HEK293 (cell line): Measurements from ENCODE around the gene OGFOD3.

ENCODE experiments used
- EGR2 ChIP-seq: fragments of 450-650 bp; formaldehyde crosslinking; IDR thresholded peaks from 2 replicates; pipeline ENCODE4 v1.5.1; 2016; ENCODE audit warnings: low read depth, missing biosample characterization, missing genetic modification characterization
- HOXC10 ChIP-seq: sonication (generic); formaldehyde crosslinking; IDR thresholded peaks from 2 replicates; pipeline ENCODE4 v1.8.1; 2023; ENCODE audit warnings: mild to moderate bottlenecking, missing genetic modification reagents
- MYNN ChIP-seq: fragments of 450-650 bp; formaldehyde crosslinking; IDR thresholded peaks from 2 replicates; pipeline ENCODE4 v1.5.1; 2016; ENCODE audit warnings: missing biosample characterization, missing genetic modification characterization, borderline replicate concordance
- REST ChIP-seq: fragments of 450-650 bp; formaldehyde crosslinking; IDR thresholded peaks from 2 replicates; pipeline ENCODE4 v1.5.1; 2016; ENCODE audit warnings: missing biosample characterization, missing genetic modification characterization
- ZBTB49 ChIP-seq: fragments of 450-650 bp; formaldehyde crosslinking; IDR thresholded peaks from 2 replicates; pipeline ENCODE4 v1.5.1; 2016; ENCODE audit warnings: missing biosample characterization, missing genetic modification characterization, low read depth
- ZNF121 ChIP-seq: fragments of 450-650 bp; formaldehyde crosslinking; IDR thresholded peaks from 2 replicates; pipeline ENCODE4 v1.5.1; 2016; ENCODE audit warnings: missing biosample characterization, missing genetic modification characterization
- ZNF174 ChIP-seq: fragments of 450-650 bp; formaldehyde crosslinking; IDR thresholded peaks from 2 replicates; pipeline ENCODE4 v1.5.0; 2017; ENCODE audit warnings: missing biosample characterization, mild to moderate bottlenecking, missing genetic modification characterization
- ZNF24 ChIP-seq: fragments of 450-650 bp; formaldehyde crosslinking; IDR thresholded peaks from 2 replicates; pipeline ENCODE4 v1.5.1; 2016; ENCODE audit warnings: missing biosample characterization, missing genetic modification characterization
- ZNF341 ChIP-seq: fragments of 450-650 bp; formaldehyde crosslinking; IDR thresholded peaks from 2 replicates; pipeline ENCODE4; 2016; ENCODE audit warnings: low read depth, missing biosample characterization, missing genetic modification characterization
- ZNF37A ChIP-seq: fragments of 450-650 bp; IDR thresholded peaks from 2 replicates; pipeline ENCODE4 v1.5.1; 2018; ENCODE audit warnings: missing biosample characterization, missing genetic modification characterization
- ZNF624 ChIP-seq: fragments of 450-650 bp; formaldehyde crosslinking; IDR thresholded peaks from 2 replicates; pipeline ENCODE4 v1.5.1; 2017; ENCODE audit warnings: missing biosample characterization, missing genetic modification characterization
- TF ChIP-seq, protein P1 (sequence below): fragments of 450-650 bp; formaldehyde crosslinking; IDR thresholded peaks from 2 replicates; pipeline ENCODE4 v1.5.1; 2016; ENCODE audit warnings: missing biosample characterization, missing genetic modification characterization
- TF ChIP-seq, protein P2 (sequence below): fragments of 450-650 bp; formaldehyde crosslinking; IDR thresholded peaks from 2 replicates; pipeline ENCODE4 v1.5.1; 2016; ENCODE audit warnings: missing biosample characterization, missing genetic modification characterization

DNA sequence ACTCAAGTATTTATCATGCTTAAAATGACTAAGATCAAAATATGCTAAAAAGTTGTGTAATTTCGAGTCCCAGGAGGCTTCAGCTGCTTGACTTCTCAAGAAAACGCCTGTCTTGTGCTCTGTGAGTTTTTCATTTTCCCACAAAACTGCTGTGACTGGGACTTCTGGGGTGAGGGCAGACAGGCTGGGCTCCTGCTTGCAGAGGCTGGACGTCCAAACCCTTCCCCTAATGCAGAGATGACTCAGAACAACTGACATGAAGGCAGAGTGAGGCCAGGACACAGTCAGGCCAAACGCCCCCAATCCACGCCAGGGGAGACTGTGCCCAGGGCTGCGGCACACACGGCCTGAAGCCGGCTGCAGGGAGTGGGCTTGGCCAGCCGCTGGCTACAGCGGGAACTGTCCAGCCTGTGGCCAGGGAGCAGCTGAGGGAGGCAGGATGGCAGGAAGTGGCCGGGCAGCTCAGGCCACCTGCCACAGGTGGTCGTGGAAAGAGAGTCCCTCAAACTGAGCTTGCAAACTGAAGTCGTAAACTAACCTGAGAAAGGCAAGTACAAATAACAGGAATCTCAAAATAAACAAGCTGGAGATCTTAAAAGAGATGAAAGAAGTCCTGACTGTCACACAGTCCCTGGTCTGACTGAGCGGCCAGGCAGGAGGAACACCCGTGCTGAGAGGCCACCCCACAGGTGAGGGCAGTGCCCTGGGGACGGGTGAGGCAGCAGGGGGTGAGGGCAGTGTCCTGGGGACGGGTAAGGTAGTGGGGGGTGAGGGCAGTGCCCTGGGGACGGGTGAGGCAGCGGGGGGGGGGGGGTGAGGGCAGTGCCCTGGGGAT lies 21.6 kb downstream of the OGFOD3 start:
- TF ChIP-seq ZNF24, result no peak
- TF ChIP-seq, protein P1, sequence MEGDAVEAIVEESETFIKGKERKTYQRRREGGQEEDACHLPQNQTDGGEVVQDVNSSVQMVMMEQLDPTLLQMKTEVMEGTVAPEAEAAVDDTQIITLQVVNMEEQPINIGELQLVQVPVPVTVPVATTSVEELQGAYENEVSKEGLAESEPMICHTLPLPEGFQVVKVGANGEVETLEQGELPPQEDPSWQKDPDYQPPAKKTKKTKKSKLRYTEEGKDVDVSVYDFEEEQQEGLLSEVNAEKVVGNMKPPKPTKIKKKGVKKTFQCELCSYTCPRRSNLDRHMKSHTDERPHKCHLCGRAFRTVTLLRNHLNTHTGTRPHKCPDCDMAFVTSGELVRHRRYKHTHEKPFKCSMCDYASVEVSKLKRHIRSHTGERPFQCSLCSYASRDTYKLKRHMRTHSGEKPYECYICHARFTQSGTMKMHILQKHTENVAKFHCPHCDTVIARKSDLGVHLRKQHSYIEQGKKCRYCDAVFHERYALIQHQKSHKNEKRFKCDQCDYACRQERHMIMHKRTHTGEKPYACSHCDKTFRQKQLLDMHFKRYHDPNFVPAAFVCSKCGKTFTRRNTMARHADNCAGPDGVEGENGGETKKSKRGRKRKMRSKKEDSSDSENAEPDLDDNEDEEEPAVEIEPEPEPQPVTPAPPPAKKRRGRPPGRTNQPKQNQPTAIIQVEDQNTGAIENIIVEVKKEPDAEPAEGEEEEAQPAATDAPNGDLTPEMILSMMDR, result no peak
- no peak for TF ChIP-seq ZNF37A (tag by site-specific recombination)
- no peak for TF ChIP-seq EGR2 (tag by site-specific recombination)
- TF ChIP-seq ZNF624, result no peak
- no peak for TF ChIP-seq ZNF341 (tag by site-specific recombination)
- TF ChIP-seq ZNF121, result no peak
- no peak for TF ChIP-seq ZBTB49 (tag by site-specific recombination)
- TF ChIP-seq MYNN (tag by site-specific recombination), result no peak
- TF ChIP-seq, protein P2, sequence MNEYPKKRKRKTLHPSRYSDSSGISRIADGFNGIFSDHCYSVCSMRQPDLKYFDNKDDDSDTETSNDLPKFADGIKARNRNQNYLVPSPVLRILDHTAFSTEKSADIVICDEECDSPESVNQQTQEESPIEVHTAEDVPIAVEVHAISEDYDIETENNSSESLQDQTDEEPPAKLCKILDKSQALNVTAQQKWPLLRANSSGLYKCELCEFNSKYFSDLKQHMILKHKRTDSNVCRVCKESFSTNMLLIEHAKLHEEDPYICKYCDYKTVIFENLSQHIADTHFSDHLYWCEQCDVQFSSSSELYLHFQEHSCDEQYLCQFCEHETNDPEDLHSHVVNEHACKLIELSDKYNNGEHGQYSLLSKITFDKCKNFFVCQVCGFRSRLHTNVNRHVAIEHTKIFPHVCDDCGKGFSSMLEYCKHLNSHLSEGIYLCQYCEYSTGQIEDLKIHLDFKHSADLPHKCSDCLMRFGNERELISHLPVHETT, result no peak
- TF ChIP-seq HOXC10 (CRISPR knock-in tag), result no peak
- TF ChIP-seq REST (tag by site-specific recombination), result peak; percentile 69; the same call in 1 of the 2 replicates
- TF ChIP-seq ZNF174 (tag by site-specific recombination), result no peak
